ENCODE results near the gene RAET1E.

RAET1E gene

GRCh38 chr6:149888093-149888492 is 9.8 kb downstream of the RAET1E start:
- Histone ChIP-seq H4K20me1 (ENCODE audit: low read depth, low read length) (no peaks in the 10 kb centered on the region), H3K4me2 (ENCODE audit: low read depth, low read length, poor library complexity, severe bottlenecking) (no peak overlapping the region), H3K9me3 (ENCODE audit: insufficient read depth, low read length) (no peaks in the 10 kb centered on the region), H3K36me3 (ENCODE audit: low read length) (no peaks in the 10 kb centered on the region), H3K27me3 (ENCODE audit: low read length) (no peaks in the 10 kb centered on the region), H3K4me3 (ENCODE audit: insufficient read depth, low read length, poor library complexity, severe bottlenecking) (no peak overlapping the region), H3K9ac (ENCODE audit: low read length) (no peak overlapping the region), H3F3A (ENCODE audit: insufficient read depth) (no peaks in the 10 kb centered on the region), H2AFZ (ENCODE audit: low read depth, low read length, severe bottlenecking) (no peak overlapping the region), H3K27ac (ENCODE audit: low read depth, low read length) (no peak overlapping the region), H3K79me2 (ENCODE audit: insufficient read depth, low read length) (no peaks in the 10 kb centered on the region), H3K9me2 (replicated peaks; ENCODE audit: insufficient read depth, low read length) (no peaks in the 10 kb centered on the region)
- TF ChIP-seq CTCF (IDR thresholded peaks at IDR 0.05; ENCODE audit: insufficient read depth, low read length, poor library complexity, severe bottlenecking): no peak
- no peak for TF ChIP-seq EZH2phosphoT487 (conservative IDR thresholded peaks at IDR 0.05; ENCODE audit: low read length)

GRCh38 chr6:149887343-149887742 is 10.6 kb downstream of the RAET1E start:
- no peaks in the 10 kb centered on the region for H3K9me3 ChIP-seq (ENCODE audit: insufficient read depth, low read length)
- no peak overlapping the region for H3K27ac ChIP-seq (ENCODE audit: low read depth, low read length)
- no peaks in the 10 kb centered on the region for H3F3A ChIP-seq (ENCODE audit: insufficient read depth)
- no peaks in the 10 kb centered on the region for H4K20me1 ChIP-seq (ENCODE audit: low read depth, low read length)
- TF ChIP-seq EZH2phosphoT487 (conservative IDR thresholded peaks at IDR 0.05; ENCODE audit: low read length) (no peak), CTCF (IDR thresholded peaks at IDR 0.05; ENCODE audit: insufficient read depth, low read length, poor library complexity, severe bottlenecking) (no peak)
- H3K27me3 ChIP-seq (ENCODE audit: low read length): no peaks in the 10 kb centered on the region
- no peaks in the 10 kb centered on the region for H3K36me3 ChIP-seq (ENCODE audit: low read length)
- no peak overlapping the region for H2AFZ ChIP-seq (ENCODE audit: low read depth, low read length, severe bottlenecking)
- H3K9me2 ChIP-seq (replicated peaks; ENCODE audit: insufficient read depth, low read length): no peaks in the 10 kb centered on the region
- H3K79me2 ChIP-seq (ENCODE audit: insufficient read depth, low read length): no peaks in the 10 kb centered on the region
- H3K9ac ChIP-seq (ENCODE audit: low read length): no peak overlapping the region
- no peak overlapping the region for H3K4me2 ChIP-seq (ENCODE audit: low read depth, low read length, poor library complexity, severe bottlenecking)
- H3K4me3 ChIP-seq (ENCODE audit: insufficient read depth, low read length, poor library complexity, severe bottlenecking): no peak overlapping the region

- Histone ChIP-seq H3K9me3 (ENCODE audit: insufficient read depth, low read length) (no peaks in the 10 kb centered on the region), H3K4me2 (ENCODE audit: low read depth, low read length, poor library complexity, severe bottlenecking) (no peak overlapping the region), H3K9ac (ENCODE audit: low read length) (no peak overlapping the region), H3K9me2 (replicated peaks; ENCODE audit: insufficient read depth, low read length) (no peaks in the 10 kb centered on the region), H3K79me2 (ENCODE audit: insufficient read depth, low read length) (no peaks in the 10 kb centered on the region), H3F3A (ENCODE audit: insufficient read depth) (no peaks in the 10 kb centered on the region), H4K20me1 (ENCODE audit: low read depth, low read length) (no peaks in the 10 kb centered on the region), H3K4me3 (ENCODE audit: insufficient read depth, low read length, poor library complexity, severe bottlenecking) (no peak overlapping the region), H2AFZ (ENCODE audit: low read depth, low read length, severe bottlenecking) (no peak overlapping the region), H3K27me3 (ENCODE audit: low read length) (no peaks in the 10 kb centered on the region), H3K27ac (ENCODE audit: low read depth, low read length) (no peak overlapping the region), H3K36me3 (ENCODE audit: low read length) (no peaks in the 10 kb centered on the region)
- no peak for TF ChIP-seq CTCF (IDR thresholded peaks at IDR 0.05; ENCODE audit: insufficient read depth, low read length, poor library complexity, severe bottlenecking)
- no peak for TF ChIP-seq EZH2phosphoT487 (conservative IDR thresholded peaks at IDR 0.05; ENCODE audit: low read length)
Observed at GRCh38 chr6:149885888-149886287, 12.0 kb downstream of the RAET1E start.

Measured in SU-DHL-6 (cell line).